Neural progenitor cell (in vitro differentiated cells): ENCODE measurements around the gene ADAMTS12. TPM values are rescaled to one million over a fixed set of nuclear protein-coding genes. Genes with fewer than 3 reads are reported as not detected.

ENCODE experiments used
- DNase-seq: peaks from one replicate; pipeline ENCODE4 v3.0.0-alpha.2; 2016; ENCODE audit warnings: low spot score
- H2AFZ ChIP-seq: fragments of 200-600 bp; sonication (generic); replicated peaks from 2 replicates; pipeline ENCODE4 v1.6.1; 2016; ENCODE audit warnings: antibody characterized with exemption
- H3F3A ChIP-seq: fragments of 200-600 bp; sonication (generic); 2 replicates; pipeline ENCODE4 v1.6.1; 2016; ENCODE audit warnings: antibody characterized with exemption, low read depth
- H3K27ac ChIP-seq: fragments of 200-600 bp; sonication (generic); 2 replicates; pipeline ENCODE4 v1.5.1; 2016; ENCODE audit warnings: mild to moderate bottlenecking
- H3K27me3 ChIP-seq: fragments of 200-600 bp; sonication (generic); 2 replicates; pipeline ENCODE4 v1.6.1; 2016; ENCODE audit warnings: mild to moderate bottlenecking, moderate library complexity
- H3K36me3 ChIP-seq: fragments of 200-600 bp; sonication (generic); 2 replicates; pipeline ENCODE4 v1.5.1; 2016
- H3K4me1 ChIP-seq: fragments of 200-600 bp; sonication (generic); 2 replicates; pipeline ENCODE4 v1.6.1; 2016; ENCODE audit warnings: mixed run types
- H3K4me2 ChIP-seq: fragments of 200-600 bp; sonication (generic); 2 replicates; pipeline ENCODE4 v1.6.1; 2016
- H3K4me3 ChIP-seq: fragments of 200-600 bp; sonication (generic); 2 replicates; pipeline ENCODE4 v1.5.1; 2016
- H3K79me2 ChIP-seq: fragments of 200-600 bp; sonication (generic); 2 replicates; pipeline ENCODE4 v1.6.1; 2016; ENCODE audit warnings: low read depth
- H3K9ac ChIP-seq: fragments of 200-600 bp; sonication (generic); 2 replicates; pipeline ENCODE4 v1.6.1; 2016
- H3K9me3 ChIP-seq: fragments of 200-600 bp; sonication (generic); 2 replicates; pipeline ENCODE4 v1.5.1; 2016; ENCODE audit warnings: low read depth
- H4K20me1 ChIP-seq: fragments of 200-600 bp; sonication (generic); 2 replicates; pipeline ENCODE4 v1.6.1; 2016; ENCODE audit warnings: low read depth
- H3K27ac Mint-ChIP-seq: 3 replicates; pipeline ENCODE4 v1.8.0; 2021; ENCODE audit warnings: mixed read lengths
- H3K27me3 Mint-ChIP-seq: 2 replicates; pipeline ENCODE4 v1.8.0; 2022; ENCODE audit warnings: low read depth, mild to moderate bottlenecking, inconsistent platforms, moderate library complexity, mixed read lengths; ENCODE audit not compliant: insufficient read depth
- H3K36me3 Mint-ChIP-seq: 3 replicates; pipeline ENCODE4 v1.8.0; 2021; ENCODE audit warnings: mixed read lengths
- H3K4me1 Mint-ChIP-seq: 3 replicates; pipeline ENCODE4 v1.8.0; 2021; ENCODE audit warnings: mixed read lengths
- H3K4me3 Mint-ChIP-seq: 3 replicates; pipeline ENCODE4 v1.8.0; 2021; ENCODE audit warnings: mild to moderate bottlenecking, moderate library complexity, mixed read lengths
- H3K9me3 Mint-ChIP-seq: 3 replicates; pipeline ENCODE4 v1.8.0; 2020; ENCODE audit warnings: mixed read lengths
- CTCF ChIP-seq: fragments of 200-600 bp; sonication (generic); IDR thresholded peaks from 2 replicates; pipeline ENCODE4 v1.5.1; 2017; ENCODE audit warnings: antibody characterized with exemption, mild to moderate bottlenecking
- EZH2 ChIP-seq: fragments of 200-600 bp; sonication (generic); IDR thresholded peaks from 2 replicates; pipeline ENCODE4 v1.6.1; 2017; ENCODE audit warnings: antibody characterized with exemption, mild to moderate bottlenecking, moderate library complexity
- EZH2phosphoT487 ChIP-seq: fragments of 200-600 bp; sonication (generic); IDR thresholded peaks from 2 replicates; pipeline ENCODE4 v1.6.1; 2017; ENCODE audit warnings: antibody characterized with exemption
- total RNA-seq: library from RNA; depleted of rRNA; stranded (reverse); fragments of >200 nt; gene quantifications from 2 replicates; pipeline ENCODE4 v1.2.3, GENCODE V29; 2015; ENCODE audit warnings: low replicate concordance

Gene ADAMTS12
- total RNA-seq, 1 donor from 2014 or later: 15.6 TPM

DNA sequence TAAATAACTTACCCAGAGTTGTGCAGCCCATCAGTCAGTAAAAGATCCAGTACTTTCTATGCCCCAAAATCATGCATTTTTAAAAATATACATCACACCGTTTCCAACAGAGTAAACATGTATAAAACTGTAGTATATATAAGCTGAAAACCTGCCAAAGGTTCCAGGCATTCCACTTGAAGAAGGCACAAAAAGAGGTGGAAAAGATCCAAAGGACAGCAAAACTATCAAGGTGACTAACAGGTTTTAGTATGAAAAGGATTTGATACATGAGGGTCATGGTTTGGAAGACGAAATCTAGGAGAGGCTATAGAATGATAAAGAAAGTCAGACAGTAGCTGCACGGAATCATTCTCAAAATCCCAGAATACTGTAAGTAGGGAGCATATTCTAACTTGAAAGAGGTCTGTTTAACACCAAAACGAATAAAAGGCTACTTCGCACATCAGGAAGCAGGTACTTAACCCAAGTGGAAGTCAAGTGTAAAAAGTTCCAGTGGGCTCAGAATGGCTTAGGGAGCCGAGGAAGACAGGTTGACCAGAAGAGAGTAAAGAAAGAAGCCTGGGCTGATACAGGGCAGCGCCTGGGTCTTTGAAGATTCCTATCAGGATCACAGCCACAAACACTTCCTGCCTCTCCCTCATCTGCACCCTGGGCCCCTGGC is 207.2 kb downstream of the ADAMTS12 start:
- H3K4me3 Mint-ChIP-seq: no peak overlapping the region
- H3K9ac ChIP-seq: no peak overlapping the region
- H3F3A ChIP-seq: no peaks in the 10 kb centered on the region
- no peak overlapping the region for H2AFZ ChIP-seq
- H3K4me1 Mint-ChIP-seq: peaks cover 21% of the 10 kb centered on the region
- peaks cover 3% of the 10 kb centered on the region for H3K36me3 Mint-ChIP-seq
- H3K4me3 ChIP-seq: no peak overlapping the region
- no peaks in the 10 kb centered on the region for H3K27me3 Mint-ChIP-seq
- H3K79me2 ChIP-seq: no peaks in the 10 kb centered on the region
- H3K4me1 ChIP-seq: peaks cover 9% of the 10 kb centered on the region
- no peaks in the 10 kb centered on the region for H3K9me3 Mint-ChIP-seq
- no peaks in the 10 kb centered on the region for H3K27me3 ChIP-seq
- no peak overlapping the region for H3K27ac Mint-ChIP-seq
- no peaks in the 10 kb centered on the region for H3K36me3 ChIP-seq
- DNase-seq: no peak
- H3K9me3 ChIP-seq: no peaks in the 10 kb centered on the region
- TF ChIP-seq EZH2 (no peak), CTCF (no peak), EZH2phosphoT487 (no peak)
- no peak overlapping the region for H3K27ac ChIP-seq
- H4K20me1 ChIP-seq: no peaks in the 10 kb centered on the region
- H3K4me2 ChIP-seq: no peak overlapping the region

- no peak overlapping the region for H3K27ac Mint-ChIP-seq
- Histone ChIP-seq H3F3A (no peaks in the 10 kb centered on the region), H3K4me1 (no peaks in the 10 kb centered on the region), H3K27ac (no peak overlapping the region), H2AFZ (no peak overlapping the region), H3K9me3 (no peaks in the 10 kb centered on the region), H3K79me2 (no peaks in the 10 kb centered on the region), H3K4me3 (no peak overlapping the region), H3K4me2 (no peak overlapping the region), H3K9ac (no peak overlapping the region), H3K27me3 (no peaks in the 10 kb centered on the region), H4K20me1 (no peaks in the 10 kb centered on the region), H3K36me3 (no peaks in the 10 kb centered on the region)
- DNase-seq: no peak
- H3K27me3 Mint-ChIP-seq: no peaks in the 10 kb centered on the region
- H3K9me3 Mint-ChIP-seq: no peaks in the 10 kb centered on the region
- no peak overlapping the region for H3K4me3 Mint-ChIP-seq
- H3K36me3 Mint-ChIP-seq: peaks cover 7% of the 10 kb centered on the region
- H3K4me1 Mint-ChIP-seq: peaks cover 12% of the 10 kb centered on the region
- TF ChIP-seq EZH2 (no peak), CTCF (no peak), EZH2phosphoT487 (no peak)
Measured at GRCh38 chr5:33679791-33680190, 212.0 kb downstream of the ADAMTS12 start.

GRCh38 chr5:33675958-33676464 is 215.8 kb downstream of the ADAMTS12 start:
- no peak for DNase-seq
- H3K27ac ChIP-seq: no peak overlapping the region
- no peak overlapping the region for H3K4me2 ChIP-seq
- no peak overlapping the region for H3K4me3 Mint-ChIP-seq
- H3K9me3 Mint-ChIP-seq: no peaks in the 10 kb centered on the region
- no peaks in the 10 kb centered on the region for H3F3A ChIP-seq
- H3K27me3 ChIP-seq: no peaks in the 10 kb centered on the region
- H3K9me3 ChIP-seq: no peaks in the 10 kb centered on the region
- H3K9ac ChIP-seq: no peak overlapping the region
- H4K20me1 ChIP-seq: no peaks in the 10 kb centered on the region
- H3K4me1 Mint-ChIP-seq: peaks cover 12% of the 10 kb centered on the region
- H3K79me2 ChIP-seq: no peaks in the 10 kb centered on the region
- no peaks in the 10 kb centered on the region for H3K36me3 ChIP-seq
- H3K4me1 ChIP-seq: no peaks in the 10 kb centered on the region
- H3K4me3 ChIP-seq: no peak overlapping the region
- H3K36me3 Mint-ChIP-seq: peaks cover 4% of the 10 kb centered on the region
- no peak overlapping the region for H2AFZ ChIP-seq
- H3K27ac Mint-ChIP-seq: peak overlapping the region; percentile 9
- TF ChIP-seq CTCF: no peak
- no peak for TF ChIP-seq EZH2
- no peak for TF ChIP-seq EZH2phosphoT487
- no peaks in the 10 kb centered on the region for H3K27me3 Mint-ChIP-seq
